ENCODE data around the gene THBS2.
"Not testable (repeated sequence)": the region's sequence is repeated elsewhere in the genome, so short reads cannot be mapped to it uniquely, and the experiment has no call there.

The THBS2 gene

GRCh38 chr6:169185692-169186485 is 67.8 kb downstream of the THBS2 start:
- no peak for DNase-seq (ENCODE audit: low read depth in 1 of 2, low spot score in 1 of 2)

GRCh38 chr6:169185011-169185521 is 68.6 kb downstream of the THBS2 start:
- DNase-seq (ENCODE audit: low read depth in 1 of 2, low spot score in 1 of 2): no peak

GRCh38 chr6:169184419-169184818 is 69.2 kb downstream of the THBS2 start:
- no peak for DNase-seq (ENCODE audit: low read depth in 1 of 2, low spot score in 1 of 2)

GRCh38 chr6:169183233-169183632 is 70.4 kb downstream of the THBS2 start:
- DNase-seq (ENCODE audit: low read depth in 1 of 2, low spot score in 1 of 2): no peak

- not testable (repeated sequence) for DNase-seq (ENCODE audit: low read depth in 1 of 2, low spot score in 1 of 2)
Measured at GRCh38 chr6:169179831-169180230, 73.8 kb downstream of the THBS2 start.

- DNase-seq (ENCODE audit: low read depth in 1 of 2, low spot score in 1 of 2): no peak
Measured at GRCh38 chr6:169177516-169178166, 76.0 kb downstream of the THBS2 start.

GRCh38 chr6:169176361-169176991 is 77.2 kb downstream of the THBS2 start:
- DNase-seq (ENCODE audit: low read depth in 1 of 2, low spot score in 1 of 2): no peak

- no peak for DNase-seq (ENCODE audit: low read depth in 1 of 2, low spot score in 1 of 2)
Measured at GRCh38 chr6:169175360-169175887, 78.2 kb downstream of the THBS2 start.

GRCh38 chr6:169174516-169175359 is 78.9 kb downstream of the THBS2 start:
- DNase-seq (ENCODE audit: low read depth in 1 of 2, low spot score in 1 of 2): no peak

GRCh38 chr6:169173532-169174268 is 79.9 kb downstream of the THBS2 start:
- DNase-seq (ENCODE audit: low read depth in 1 of 2, low spot score in 1 of 2): no peak

- no peak for DNase-seq (ENCODE audit: low read depth in 1 of 2, low spot score in 1 of 2)
Measured at GRCh38 chr6:169172946-169173345, 80.7 kb downstream of the THBS2 start.

- no peak for DNase-seq (ENCODE audit: low read depth in 1 of 2, low spot score in 1 of 2)
Measured at GRCh38 chr6:169172456-169172855, 81.2 kb downstream of the THBS2 start.

- DNase-seq (ENCODE audit: low read depth in 1 of 2, low spot score in 1 of 2): no peak
Measured at GRCh38 chr6:169171951-169172350, 81.7 kb downstream of the THBS2 start.

GRCh38 chr6:169171016-169171415 is 82.6 kb downstream of the THBS2 start:
- DNase-seq (ENCODE audit: low read depth in 1 of 2, low spot score in 1 of 2): no peak

GRCh38 chr6:169170583-169170955 is 83.1 kb downstream of the THBS2 start:
- no peak for DNase-seq (ENCODE audit: low read depth in 1 of 2, low spot score in 1 of 2)

GRCh38 chr6:169169941-169170582 is 83.6 kb downstream of the THBS2 start:
- no peak for DNase-seq (ENCODE audit: low read depth in 1 of 2, low spot score in 1 of 2)

- DNase-seq (ENCODE audit: low read depth in 1 of 2, low spot score in 1 of 2): no peak
Measured at GRCh38 chr6:169169375-169169774, 84.3 kb downstream of the THBS2 start.

GRCh38 chr6:169168706-169169105 is 84.9 kb downstream of the THBS2 start:
- DNase-seq (ENCODE audit: low read depth in 1 of 2, low spot score in 1 of 2): no peak

- DNase-seq (ENCODE audit: low read depth in 1 of 2, low spot score in 1 of 2): no peak
Measured at GRCh38 chr6:169168302-169168630, 85.4 kb downstream of the THBS2 start.
